ENCODE results near the gene PKNOX2.

The PKNOX2 gene

GRCh38 chr11:125285844-125286243 is 121.3 kb downstream of the PKNOX2 start:
- H3K36me3 ChIP-seq (ENCODE audit: insufficient read depth): no peaks in the 10 kb centered on the region
- no peaks in the 10 kb centered on the region for H4K20me1 ChIP-seq (ENCODE audit: insufficient read depth)
- no peak overlapping the region for H2AFZ ChIP-seq (ENCODE audit: low read depth)
- TF ChIP-seq CTCF (conservative IDR thresholded peaks at IDR 0.05; ENCODE audit: low read depth, low read length): no peak
- no peaks in the 10 kb centered on the region for H3K79me2 ChIP-seq (ENCODE audit: insufficient read depth, low read depth)
- H3K9ac ChIP-seq: no peak overlapping the region
- no peaks in the 10 kb centered on the region for H3K4me1 ChIP-seq (ENCODE audit: low read depth, poor library complexity, severe bottlenecking)
- H3K27ac ChIP-seq: no peak overlapping the region
- no peaks in the 10 kb centered on the region for H3K27me3 ChIP-seq (ENCODE audit: insufficient read depth, low read depth)
- H3K4me2 ChIP-seq: no peak overlapping the region
- H3K4me3 ChIP-seq (IDR thresholded peaks at IDR 0.05; ENCODE audit: insufficient read depth, low read depth, low read length): no peak overlapping the region

DNA sequence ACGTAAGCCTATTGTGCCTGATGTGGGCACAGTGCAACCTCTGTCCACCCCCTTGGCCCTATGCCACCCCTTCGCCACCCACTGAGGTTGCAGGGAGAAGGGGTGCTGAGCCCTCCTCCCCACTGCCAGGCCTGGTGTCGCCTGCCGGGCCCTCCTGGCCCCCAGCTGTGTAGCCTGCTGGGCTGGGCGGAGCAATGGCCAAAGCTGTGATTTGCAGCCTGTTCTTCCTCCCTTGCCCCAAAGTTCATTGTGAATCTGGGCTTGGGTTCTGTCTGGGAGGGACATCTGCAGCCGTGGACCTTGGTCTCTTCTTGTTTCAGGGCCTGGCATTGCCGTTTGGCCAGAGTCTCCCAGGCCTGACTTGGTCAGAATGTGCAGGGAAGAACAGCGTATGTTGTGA is 121.9 kb downstream of the PKNOX2 start:
- no peaks in the 10 kb centered on the region for H3K27me3 ChIP-seq (ENCODE audit: insufficient read depth, low read depth)
- no peaks in the 10 kb centered on the region for H3K36me3 ChIP-seq (ENCODE audit: insufficient read depth)
- no peak overlapping the region for H3K4me2 ChIP-seq
- no peak overlapping the region for H3K9ac ChIP-seq
- no peak overlapping the region for H3K4me3 ChIP-seq (IDR thresholded peaks at IDR 0.05; ENCODE audit: insufficient read depth, low read depth, low read length)
- no peak overlapping the region for H3K27ac ChIP-seq
- no peaks in the 10 kb centered on the region for H3K4me1 ChIP-seq (ENCODE audit: low read depth, poor library complexity, severe bottlenecking)
- TF ChIP-seq CTCF (conservative IDR thresholded peaks at IDR 0.05; ENCODE audit: low read depth, low read length): no peak
- no peak overlapping the region for H2AFZ ChIP-seq (ENCODE audit: low read depth)
- H3K79me2 ChIP-seq (ENCODE audit: insufficient read depth, low read depth): no peaks in the 10 kb centered on the region
- no peaks in the 10 kb centered on the region for H4K20me1 ChIP-seq (ENCODE audit: insufficient read depth)

DNA sequence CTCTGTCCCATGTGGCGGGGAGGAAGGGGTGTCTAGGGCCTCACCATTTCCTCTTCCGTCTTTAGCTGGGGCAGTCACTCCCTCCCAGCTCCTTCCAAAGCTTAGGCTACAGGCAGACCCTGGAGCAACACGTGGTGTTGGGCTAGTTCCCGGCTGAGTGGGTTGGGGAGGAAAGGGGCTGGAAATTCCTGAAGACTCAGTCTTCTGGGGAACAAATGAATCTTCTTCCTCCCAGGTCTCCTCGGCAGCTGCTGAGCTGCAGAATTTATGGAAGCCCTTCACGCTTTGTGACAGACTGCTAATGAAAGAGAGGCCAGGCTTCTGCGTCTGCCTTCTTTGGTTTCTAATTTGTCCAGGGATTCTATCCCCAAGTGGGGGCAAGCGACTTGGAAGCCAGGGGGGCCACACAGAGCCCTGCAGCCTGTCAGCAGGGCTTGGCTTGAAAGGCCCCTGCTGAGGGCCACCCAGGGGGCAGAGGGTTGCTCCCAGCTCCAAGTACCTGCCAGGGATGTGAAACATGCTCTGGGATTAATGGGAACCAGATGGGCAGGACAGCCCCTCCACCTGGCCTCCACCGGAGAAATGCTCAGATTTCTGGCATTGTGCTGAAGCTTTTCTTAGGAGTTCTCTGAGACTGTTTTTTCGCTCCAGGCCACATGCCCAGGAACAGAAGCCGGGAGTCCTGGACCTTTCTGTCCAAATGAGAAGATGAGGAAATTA is 123.1 kb downstream of the PKNOX2 start:
- Histone ChIP-seq H3K27me3 (ENCODE audit: insufficient read depth, low read depth) (no peaks in the 10 kb centered on the region), H3K9ac (no peak overlapping the region), H3K4me3 (IDR thresholded peaks at IDR 0.05; ENCODE audit: insufficient read depth, low read depth, low read length) (no peak overlapping the region), H3K4me1 (ENCODE audit: low read depth, poor library complexity, severe bottlenecking) (no peaks in the 10 kb centered on the region), H3K27ac (no peak overlapping the region), H2AFZ (ENCODE audit: low read depth) (no peak overlapping the region), H4K20me1 (ENCODE audit: insufficient read depth) (no peaks in the 10 kb centered on the region), H3K79me2 (ENCODE audit: insufficient read depth, low read depth) (no peaks in the 10 kb centered on the region), H3K4me2 (no peak overlapping the region), H3K36me3 (ENCODE audit: insufficient read depth) (no peaks in the 10 kb centered on the region)
- TF ChIP-seq CTCF (conservative IDR thresholded peaks at IDR 0.05; ENCODE audit: low read depth, low read length): no peak

DNA sequence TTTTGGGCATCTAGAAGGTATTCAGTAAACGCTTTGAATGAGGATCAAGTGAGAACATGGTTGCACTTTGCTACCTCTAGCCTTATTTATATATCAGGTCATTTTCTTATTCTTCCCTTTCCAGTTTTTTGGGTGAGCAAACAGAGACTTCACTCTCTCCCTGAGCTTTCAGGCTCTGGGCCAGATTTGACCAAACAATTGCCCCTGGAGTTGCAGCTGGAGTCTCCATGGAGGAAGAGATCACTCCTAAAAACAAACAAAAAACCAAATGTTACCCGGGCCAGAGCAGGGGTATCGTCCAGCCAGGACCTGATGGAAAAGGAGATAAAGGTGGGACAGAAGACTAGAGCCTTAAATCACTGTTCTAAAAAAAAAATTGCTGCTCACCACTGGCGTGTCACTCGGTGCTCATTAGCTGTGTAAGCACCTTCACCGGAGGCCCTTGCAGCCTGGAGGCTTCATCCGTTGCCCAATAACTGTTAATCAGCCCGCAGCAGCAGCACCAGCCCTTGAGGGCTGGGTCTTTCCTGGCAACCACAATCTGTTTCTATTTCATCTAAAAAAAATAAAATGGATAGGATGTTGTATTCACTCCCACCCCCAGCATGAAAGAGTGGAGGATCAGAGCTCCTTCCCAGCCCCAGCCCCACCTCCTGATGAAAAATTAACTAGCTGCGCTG is 125.0 kb downstream of the PKNOX2 start:
- no peaks in the 10 kb centered on the region for H3K27me3 ChIP-seq (ENCODE audit: insufficient read depth, low read depth)
- H3K4me3 ChIP-seq (IDR thresholded peaks at IDR 0.05; ENCODE audit: insufficient read depth, low read depth, low read length): no peak overlapping the region
- no peak overlapping the region for H3K27ac ChIP-seq
- H4K20me1 ChIP-seq (ENCODE audit: insufficient read depth): no peaks in the 10 kb centered on the region
- TF ChIP-seq CTCF (conservative IDR thresholded peaks at IDR 0.05; ENCODE audit: low read depth, low read length): no peak
- no peak overlapping the region for H3K9ac ChIP-seq
- no peaks in the 10 kb centered on the region for H3K79me2 ChIP-seq (ENCODE audit: insufficient read depth, low read depth)
- H2AFZ ChIP-seq (ENCODE audit: low read depth): no peak overlapping the region
- H3K4me1 ChIP-seq (ENCODE audit: low read depth, poor library complexity, severe bottlenecking): no peaks in the 10 kb centered on the region
- no peak overlapping the region for H3K4me2 ChIP-seq
- no peaks in the 10 kb centered on the region for H3K36me3 ChIP-seq (ENCODE audit: insufficient read depth)
